ES-I3 (cell line): ENCODE measurements around the gene KIF5C.

Source experiments
- H3K36me3 ChIP-seq: 2 replicates; pipeline ENCODE4 v1.6.1; 2013; ENCODE audit warnings: mild to moderate bottlenecking, low read length, control low read depth, moderate library complexity; ENCODE audit not compliant: insufficient read depth
- H3K4me1 ChIP-seq: 2 replicates; pipeline ENCODE4 v1.6.1; 2013; ENCODE audit warnings: mild to moderate bottlenecking, control low read depth, low read length; ENCODE audit not compliant: insufficient read depth
- H3K9ac ChIP-seq: 2 replicates; pipeline ENCODE4 v1.6.1; 2013; ENCODE audit warnings: low read depth, mild to moderate bottlenecking, low read length, moderate library complexity
- H3K9me3 ChIP-seq: 2 replicates; pipeline ENCODE4 v1.6.1; 2013; ENCODE audit warnings: mild to moderate bottlenecking, low read length, moderate library complexity; ENCODE audit not compliant: control insufficient read depth, insufficient read depth

KIF5C gene

GRCh38 chr2:149061133-149061745 lies 186.2 kb downstream of the KIF5C start:
- peaks cover 12% of the 10 kb centered on the region; the same call in 1 of the 2 replicates for H3K4me1 ChIP-seq

DNA sequence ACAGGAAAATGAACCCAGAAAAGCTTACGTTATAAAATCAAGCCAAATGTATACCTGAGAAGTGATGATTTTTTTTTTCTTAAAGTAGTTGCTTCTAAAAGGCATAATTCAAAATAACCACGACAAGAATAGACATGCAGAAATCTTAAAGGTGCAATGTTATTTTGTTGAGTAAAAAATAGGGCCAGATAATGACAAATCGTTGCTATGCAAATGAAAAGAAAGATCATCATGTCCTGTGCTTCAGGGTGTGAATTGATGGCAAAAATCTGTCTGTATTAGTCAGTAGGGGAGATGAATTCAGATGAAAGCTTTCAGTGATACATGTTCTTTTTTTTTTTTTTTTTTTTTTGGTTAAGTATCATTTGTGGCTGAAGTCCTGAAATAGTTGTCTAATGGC lies 187.5 kb downstream of the KIF5C start:
- Histone ChIP-seq H3K4me1 (peaks cover 12% of the 10 kb centered on the region; the same call in 1 of the 2 replicates), H3K9me3 (no peaks in the 10 kb centered on the region), H3K36me3 (no peaks in the 10 kb centered on the region; the same call in 1 of the 2 replicates), H3K9ac (no peak overlapping the region)

More at GRCh38 chr2:149061133-149061745, 186.2 kb downstream of the KIF5C start:
- H3K9ac ChIP-seq = no peak overlapping the region
- no peaks in the 10 kb centered on the region for H3K9me3 ChIP-seq
- H3K36me3 ChIP-seq = no peaks in the 10 kb centered on the region; the same call in 1 of the 2 replicates

DNA sequence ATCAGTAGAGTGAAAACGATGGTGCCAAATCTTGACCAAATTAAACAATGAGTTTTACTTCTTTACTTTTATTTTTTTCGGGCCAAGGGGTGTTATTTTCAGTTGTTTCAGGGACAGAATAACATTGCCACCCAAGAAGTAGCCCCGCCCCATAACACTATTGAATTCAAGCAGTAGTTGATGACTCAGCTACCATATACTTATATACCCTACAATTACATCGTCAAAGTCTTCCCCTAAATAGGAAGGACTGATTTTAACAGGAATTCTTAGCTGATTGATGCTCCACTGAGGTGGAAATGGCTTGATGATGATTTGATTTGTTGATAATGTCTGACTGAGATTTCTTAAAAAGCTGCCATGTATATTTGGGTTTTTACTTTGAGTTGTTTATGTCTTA lies 188.2 kb downstream of the KIF5C start:
- no peaks in the 10 kb centered on the region for H3K9me3 ChIP-seq
- peaks cover 12% of the 10 kb centered on the region; the same call in 1 of the 2 replicates for H3K4me1 ChIP-seq
- H3K36me3 ChIP-seq = no peaks in the 10 kb centered on the region; the same call in 1 of the 2 replicates
- no peak overlapping the region for H3K9ac ChIP-seq

DNA sequence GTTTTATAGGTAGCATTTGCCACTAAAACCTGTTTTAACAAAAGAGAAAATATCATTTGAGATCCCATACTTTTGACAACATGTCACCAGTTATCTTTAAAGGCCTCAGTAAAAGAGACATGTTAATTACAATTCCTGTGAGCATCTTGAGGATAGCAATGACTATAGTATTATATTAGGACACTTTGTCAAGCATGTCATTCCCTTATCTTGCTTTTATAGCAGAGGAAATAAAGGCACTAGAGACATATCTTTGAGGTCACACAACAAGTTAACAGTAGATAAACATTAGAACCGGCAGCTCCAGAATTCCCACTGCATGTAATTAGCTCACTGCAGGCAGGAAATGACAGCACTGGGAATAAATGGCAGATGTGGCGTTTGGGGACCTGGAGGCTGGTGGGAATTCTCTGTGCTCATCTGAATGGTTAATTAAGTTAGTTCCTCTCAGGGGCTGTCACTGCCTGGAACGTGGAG lies 189.4 kb downstream of the KIF5C start:
- H3K36me3 ChIP-seq = no peaks in the 10 kb centered on the region; the same call in 1 of the 2 replicates

DNA sequence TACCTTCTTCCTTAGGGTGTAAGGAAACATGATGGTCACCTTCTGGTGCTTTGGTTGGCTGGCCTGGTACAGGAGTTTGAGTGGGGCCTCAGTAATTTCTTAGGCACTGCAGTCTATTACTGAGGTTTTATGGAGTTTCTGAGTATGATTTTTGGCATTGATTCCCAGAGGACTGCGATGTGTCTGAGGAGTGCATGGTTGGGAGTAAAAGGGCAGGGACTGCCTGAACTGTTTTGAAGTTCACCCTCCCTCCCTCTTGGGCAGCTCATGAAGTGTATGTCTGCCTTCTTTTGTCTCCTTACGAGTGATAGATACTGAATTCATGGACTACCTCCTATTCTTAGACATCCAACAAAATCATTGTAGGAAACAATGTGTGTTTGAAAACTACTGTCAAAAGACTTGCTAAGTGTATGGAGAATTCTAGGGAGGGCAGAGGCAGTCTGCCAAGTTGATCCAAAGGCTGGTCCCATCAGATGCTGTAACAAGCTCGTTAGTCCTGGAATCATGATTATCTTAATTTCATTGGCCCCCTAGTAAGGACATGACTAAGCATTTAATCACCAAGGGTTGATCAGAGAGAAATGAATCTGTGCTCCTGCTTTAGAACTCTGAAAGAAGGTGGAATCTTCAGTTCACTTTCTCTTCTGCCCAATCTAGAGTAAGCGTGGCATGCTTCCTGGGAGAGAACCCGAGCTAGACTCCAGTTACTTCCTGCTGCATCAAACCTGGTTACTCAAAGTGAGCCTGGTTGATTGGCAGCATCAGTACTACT lies 190.0 kb downstream of the KIF5C start:
- Histone ChIP-seq H3K4me1 (peaks cover 19% of the 10 kb centered on the region), H3K9ac (no peak overlapping the region), H3K36me3 (no peaks in the 10 kb centered on the region; the same call in 1 of the 2 replicates), H3K9me3 (no peaks in the 10 kb centered on the region)

More for the DNA sequence above, 189.4 kb downstream of the KIF5C start:
- Histone ChIP-seq H3K9ac (no peak overlapping the region), H3K4me1 (peaks cover 19% of the 10 kb centered on the region), H3K9me3 (no peaks in the 10 kb centered on the region)

DNA sequence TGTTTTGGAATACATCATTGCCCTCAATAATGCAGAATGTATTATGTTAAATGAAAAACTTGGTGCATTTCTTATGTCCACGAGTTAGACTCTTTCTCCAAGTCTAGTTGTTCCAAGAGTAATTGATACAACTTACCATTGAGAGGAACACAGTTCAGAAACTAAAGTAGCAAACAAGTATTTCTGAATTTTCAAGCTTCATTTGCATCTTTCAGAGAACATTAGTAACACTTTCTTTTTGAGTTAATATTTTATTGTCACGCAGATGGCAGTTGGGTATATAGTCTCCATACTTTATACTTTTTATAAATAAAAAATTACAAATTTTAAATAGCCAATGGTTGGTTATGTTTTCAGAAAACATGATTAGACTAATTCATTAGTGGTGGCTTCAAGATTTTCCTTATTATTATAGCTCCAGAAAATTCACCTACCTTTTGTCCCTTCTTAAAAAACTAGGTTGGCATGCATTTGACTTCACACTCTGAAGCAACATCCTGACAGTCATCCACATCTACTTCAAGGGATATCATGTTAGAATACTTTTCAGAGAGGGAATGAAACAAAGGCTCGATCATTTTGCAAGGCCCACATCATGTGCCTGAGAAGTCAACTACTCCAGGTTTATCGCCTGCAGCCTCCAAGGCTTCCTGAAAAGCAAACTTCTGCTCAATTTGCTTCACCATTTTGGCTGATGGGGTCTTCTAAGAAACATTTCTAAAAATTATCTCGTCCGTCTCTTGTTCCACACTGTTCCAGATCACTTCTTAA lies 193.4 kb downstream of the KIF5C start:
- H3K4me1 ChIP-seq = peaks cover 21% of the 10 kb centered on the region; the same call in 1 of the 2 replicates
- no peak overlapping the region for H3K9ac ChIP-seq
- no peaks in the 10 kb centered on the region for H3K9me3 ChIP-seq
- no peaks in the 10 kb centered on the region; the same call in 1 of the 2 replicates for H3K36me3 ChIP-seq

DNA sequence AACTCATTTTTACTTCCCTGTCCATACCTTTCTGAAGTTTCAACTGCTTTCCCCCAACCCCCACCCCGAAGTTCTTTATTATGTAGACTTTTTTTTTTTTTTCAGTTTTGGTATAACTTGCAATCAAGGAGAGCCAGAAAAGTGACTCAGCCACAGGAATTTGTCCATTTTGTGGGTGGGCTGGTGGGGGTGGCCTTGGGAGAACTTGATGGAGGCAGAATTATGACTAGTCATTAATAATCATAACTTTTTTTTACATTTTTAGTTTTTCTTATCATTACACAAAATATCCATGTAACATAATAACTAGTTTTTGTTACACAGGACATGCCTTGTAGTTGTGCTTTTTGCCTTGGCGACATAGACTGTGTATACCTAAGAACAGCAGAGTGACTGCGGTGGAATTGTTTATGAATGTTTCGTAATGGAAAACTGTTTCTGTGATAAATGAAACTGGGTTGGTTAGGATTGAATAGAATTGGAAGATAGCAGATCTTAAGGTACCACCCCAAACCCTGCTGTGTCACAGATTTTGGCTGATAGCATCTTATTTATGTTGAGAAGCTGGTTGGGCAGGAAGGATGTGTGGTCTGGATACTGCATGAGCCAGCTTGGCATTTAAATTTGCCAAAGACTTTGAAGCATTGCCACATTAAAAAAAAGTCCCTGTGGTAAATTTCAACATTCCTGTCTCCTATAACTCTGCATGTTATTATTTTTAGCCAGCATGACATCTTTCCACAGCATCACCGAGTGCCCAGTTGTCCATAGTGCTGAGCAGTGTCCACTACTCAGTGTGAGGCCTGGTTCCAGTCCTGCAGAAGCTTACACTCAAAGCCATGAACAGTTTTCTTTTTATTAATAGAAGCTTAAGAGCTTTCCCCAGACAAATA lies 194.2 kb downstream of the KIF5C start:
- Histone ChIP-seq H3K9me3 (no peaks in the 10 kb centered on the region), H3K4me1 (peaks cover 21% of the 10 kb centered on the region; the same call in 1 of the 2 replicates), H3K9ac (no peak overlapping the region), H3K36me3 (no peaks in the 10 kb centered on the region; the same call in 1 of the 2 replicates)

- no peaks in the 10 kb centered on the region for H3K9me3 ChIP-seq
- no peaks in the 10 kb centered on the region for H3K36me3 ChIP-seq
- H3K4me1 ChIP-seq = peaks cover 17% of the 10 kb centered on the region; the same call in 1 of the 2 replicates
- H3K9ac ChIP-seq = no peak overlapping the region
These were observed 195.8 kb downstream of the KIF5C start for GRCh38 chr2:149070681-149071320.

DNA sequence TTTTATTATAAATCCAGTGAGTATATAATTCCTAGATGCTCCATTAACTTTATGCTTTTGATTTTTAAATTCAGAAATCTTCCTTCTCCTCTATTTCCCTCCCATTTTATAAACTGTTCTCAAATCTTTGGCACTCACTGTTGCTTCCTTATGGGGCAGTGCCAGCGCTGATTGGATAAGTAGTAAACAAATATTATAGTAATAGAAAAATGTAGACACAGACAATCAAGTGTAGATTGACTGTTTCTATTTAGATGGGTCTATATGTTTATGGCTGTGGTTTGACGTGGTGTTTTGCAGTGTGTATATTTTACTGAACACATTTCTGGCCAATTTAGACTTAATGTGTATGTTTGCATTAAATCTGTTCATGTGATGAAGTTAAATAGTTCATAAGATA lies 200.1 kb downstream of the KIF5C start:
- peaks cover 27% of the 10 kb centered on the region for H3K4me1 ChIP-seq
- H3K9me3 ChIP-seq = no peaks in the 10 kb centered on the region
- H3K36me3 ChIP-seq = no peaks in the 10 kb centered on the region
- no peak overlapping the region for H3K9ac ChIP-seq

- no peaks in the 10 kb centered on the region for H3K36me3 ChIP-seq
- no peaks in the 10 kb centered on the region for H3K9me3 ChIP-seq
- H3K9ac ChIP-seq = no peak overlapping the region
- H3K4me1 ChIP-seq = peaks cover 26% of the 10 kb centered on the region
These were observed 200.8 kb downstream of the KIF5C start for GRCh38 chr2:149075853-149076252.
